DND-41 (cell line): Measurements from ENCODE around the gene ADAMTS3.

Experiments
- CTCF ChIP-seq: IDR thresholded peaks from 2 replicates; pipeline ENCODE4 v1.5.1; 2012; ENCODE audit warnings: borderline replicate concordance, low read length, moderate library complexity, mild to moderate bottlenecking; ENCODE audit not compliant: poor library complexity, severe bottlenecking; ENCODE audit errors: extremely low read depth
- EZH2 ChIP-seq: IDR thresholded peaks from 3 replicates; pipeline ENCODE4 v1.6.1; 2012; ENCODE audit warnings: borderline replicate concordance, low read depth, mild to moderate bottlenecking, moderate library complexity, low read length, inconsistent platforms; ENCODE audit not compliant: severe bottlenecking

DNA sequence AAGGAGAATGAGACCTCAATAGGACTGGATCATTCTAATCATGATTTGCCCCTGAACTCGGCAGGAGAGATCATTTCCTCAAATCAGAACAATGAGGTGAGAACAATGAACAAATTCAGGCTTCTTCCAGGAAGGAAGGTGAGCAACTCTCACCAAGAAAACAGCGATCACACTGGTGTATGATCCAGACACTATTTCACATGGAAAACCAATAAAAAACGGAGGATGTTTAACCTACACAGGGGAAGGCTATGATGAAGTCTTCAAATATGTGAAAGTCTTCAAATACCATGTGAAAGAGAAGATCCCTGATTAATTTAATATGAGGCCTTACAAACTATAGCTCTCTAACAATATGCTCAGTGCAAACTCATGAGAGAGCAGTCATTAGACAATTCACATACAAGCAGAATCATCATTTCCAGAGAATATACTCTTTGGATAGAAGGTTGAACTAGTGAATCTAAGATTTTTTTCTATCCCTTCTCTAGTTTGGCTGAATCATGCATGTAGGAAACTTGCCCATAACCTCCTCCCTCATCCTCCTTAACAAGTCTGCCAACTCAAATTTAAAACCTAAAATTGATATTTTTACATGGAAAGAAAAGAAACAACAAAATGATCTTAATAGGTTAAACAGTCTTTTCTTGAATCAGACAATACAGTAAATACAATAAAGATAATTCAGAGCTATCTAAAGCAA lies 122.5 kb downstream of the ADAMTS3 start:
- TF ChIP-seq CTCF (no peak), EZH2 (no peak)
